Ascending aorta (tissue), 2 donors: ENCODE data around the gene SNX9. TPM values are rescaled to one million over a fixed set of nuclear protein-coding genes. Genes with fewer than 3 reads are reported as not detected.
"Not testable (repeated sequence)": the region's sequence is repeated elsewhere in the genome, so short reads cannot be mapped to it uniquely, and the experiment has no call there.

ENCODE experiments used
- DNase-seq, 2 donors: peaks; one replicate each; pipeline ENCODE4 v3.0.0-alpha.2; 2019; ENCODE audit warnings: low spot score in 2 of 2
- H3K27ac ChIP-seq, 2 donors: fragments of 200-600 bp; sonication (generic); one replicate each; pipeline ENCODE4 v1.5.1; 2016 to 2017; ENCODE audit warnings: mild to moderate bottlenecking in 1 of 2
- H3K27me3 ChIP-seq: fragments of 200-600 bp; sonication (generic); one replicate; pipeline ENCODE4 v1.5.1; 2017
- H3K36me3 ChIP-seq, 2 donors: fragments of 200-600 bp; sonication (generic); one replicate each; pipeline ENCODE4 v1.5.1; 2016
- H3K4me1 ChIP-seq, 2 donors: fragments of 200-600 bp; sonication (generic); one replicate each; pipeline ENCODE4 v1.5.1; 2016 to 2017; ENCODE audit warnings: mild to moderate bottlenecking in 1 of 2
- H3K4me3 ChIP-seq, 2 donors: fragments of 200-600 bp; sonication (generic); one replicate each; pipeline ENCODE4 v1.5.1; 2016 to 2017; ENCODE audit warnings: mild to moderate bottlenecking in 1 of 2
- H3K9me3 ChIP-seq, 2 donors: fragments of 200-600 bp; sonication (generic); one replicate each; pipeline ENCODE4 v1.5.1; 2016
- CTCF ChIP-seq, 3 experiments: fragments of 200-600 bp in 2 of 3; fragments of 450-650 bp in 1 of 3; sonication (generic) in 2 of 3; IDR thresholded peaks; one replicate each; pipeline ENCODE4 v1.5.1; 2016 to 2019; ENCODE audit warnings: antibody characterized with exemption in 3 of 3, mild to moderate bottlenecking in 1 of 3, moderate library complexity in 1 of 3
- intact Hi-C: fragments of 100-400 bp; cut with DNase I; formaldehyde crosslinking; loops from one replicate; pipeline ENCODE4 v1.15.1; 2023
- total RNA-seq: library from RNA; depleted of rRNA; stranded (reverse); fragments of >200 nt; gene quantifications from one replicate; pipeline ENCODE4 v1.1.0, GENCODE V29; 2016

The SNX9 gene
- total RNA-seq, 1 donor from 2014 or later: 55.2 TPM

- H3K9me3 ChIP-seq: no peaks in the 10 kb centered on the region
- H3K27ac ChIP-seq: no peak overlapping the region
- H3K36me3 ChIP-seq: no peaks in the 10 kb centered on the region
- no peak overlapping the region for H3K4me3 ChIP-seq
- H3K27me3 ChIP-seq: no peaks in the 10 kb centered on the region
- TF ChIP-seq CTCF (IDR thresholded peaks at IDR 0.05): no peak
- no peak for DNase-seq
- intact Hi-C loops: no loop called here
- H3K4me1 ChIP-seq: peaks cover 12 to 40% of the 10 kb centered on the region in 2 donors
Observed at GRCh38 chr6:157842212-157842611, 19.2 kb downstream of the SNX9 start.

- intact Hi-C loops, H3K27ac ChIP-seq: not testable (repeated sequence)
- peaks cover 9 to 48% of the 10 kb centered on the region in 2 donors for H3K4me1 ChIP-seq
Observed at GRCh38 chr6:157844196-157844595, 21.1 kb downstream of the SNX9 start.

GRCh38 chr6:157845493-157846259 is 22.6 kb downstream of the SNX9 start:
- Histone ChIP-seq H3K9me3 (no peaks in the 10 kb centered on the region), H3K27ac (no peak overlapping the region), H3K36me3 (no peaks in the 10 kb centered on the region), H3K4me1 (peaks cover 9 to 42% of the 10 kb centered on the region in 2 donors), H3K27me3 (no peaks in the 10 kb centered on the region), H3K4me3 (no peak overlapping the region)
- intact Hi-C loops: no loop called here
- TF ChIP-seq CTCF (IDR thresholded peaks at IDR 0.05): no peak
- DNase-seq: no peak

More at GRCh38 chr6:157844196-157844595, 21.1 kb downstream of the SNX9 start:
- DNase-seq, H3K4me3 ChIP-seq, H3K36me3 ChIP-seq, H3K9me3 ChIP-seq, H3K27me3 ChIP-seq: not testable (repeated sequence)

GRCh38 chr6:157847846-157848245 is 24.8 kb downstream of the SNX9 start:
- Histone ChIP-seq H3K27ac (no peak overlapping the region), H3K36me3 (no peaks in the 10 kb centered on the region)

GRCh38 chr6:157848693-157849092 is 25.6 kb downstream of the SNX9 start:
- Histone ChIP-seq H3K36me3 (no peaks in the 10 kb centered on the region), H3K27ac (no peak overlapping the region), H3K4me1 (peaks cover 5 to 25% of the 10 kb centered on the region in 2 donors), H3K4me3 (no peak overlapping the region), H3K27me3 (no peaks in the 10 kb centered on the region), H3K9me3 (peaks cover 6 to 15% of the 10 kb centered on the region in 2 donors)
- DNase-seq: no peak
- intact Hi-C loops: no loop called here
- TF ChIP-seq CTCF (IDR thresholded peaks at IDR 0.05): no peak

More at GRCh38 chr6:157847846-157848245, 24.8 kb downstream of the SNX9 start:
- intact Hi-C loops: no loop called here
- no peak for TF ChIP-seq CTCF (IDR thresholded peaks at IDR 0.05)
- Histone ChIP-seq H3K4me1 (peaks cover 5 to 25% of the 10 kb centered on the region in 2 donors), H3K27me3 (no peaks in the 10 kb centered on the region), H3K4me3 (no peak overlapping the region), H3K9me3 (peaks cover 0 to 7% of the 10 kb centered on the region in 2 donors)
- no peak for DNase-seq

GRCh38 chr6:157849288-157850017 is 26.4 kb downstream of the SNX9 start:
- no peaks in the 10 kb centered on the region for H3K36me3 ChIP-seq
- intact Hi-C loops: no loop called here
- no peak overlapping the region for H3K27ac ChIP-seq
- H3K9me3 ChIP-seq: peaks cover 6 to 15% of the 10 kb centered on the region in 2 donors
- no peak for DNase-seq
- no peak overlapping the region for H3K4me3 ChIP-seq
- TF ChIP-seq CTCF (IDR thresholded peaks at IDR 0.05): no peak
- H3K27me3 ChIP-seq: no peaks in the 10 kb centered on the region
- H3K4me1 ChIP-seq: peaks cover 5 to 25% of the 10 kb centered on the region in 2 donors
